Fibroblast of mammary gland (primary cell): ENCODE data around the gene BRINP2.

Experiments used
- DNase-seq: peaks from one replicate; pipeline ENCODE4 v3.0.0-alpha.2; 2010; ENCODE audit warnings: low read depth
- H3K4me3 ChIP-seq: 2 replicates; pipeline ENCODE4 v1.5.1; 2011; ENCODE audit warnings: low read depth, mild to moderate bottlenecking, low read length, moderate library complexity; ENCODE audit not compliant: control insufficient read depth
- TF ChIP-seq, protein P1 (sequence below): conservative IDR thresholded peaks from 2 replicates; pipeline ENCODE4 v1.5.1; 2011; ENCODE audit warnings: low read depth, low read length, inconsistent platforms; ENCODE audit not compliant: control insufficient read depth, insufficient read depth

Gene BRINP2

DNA sequence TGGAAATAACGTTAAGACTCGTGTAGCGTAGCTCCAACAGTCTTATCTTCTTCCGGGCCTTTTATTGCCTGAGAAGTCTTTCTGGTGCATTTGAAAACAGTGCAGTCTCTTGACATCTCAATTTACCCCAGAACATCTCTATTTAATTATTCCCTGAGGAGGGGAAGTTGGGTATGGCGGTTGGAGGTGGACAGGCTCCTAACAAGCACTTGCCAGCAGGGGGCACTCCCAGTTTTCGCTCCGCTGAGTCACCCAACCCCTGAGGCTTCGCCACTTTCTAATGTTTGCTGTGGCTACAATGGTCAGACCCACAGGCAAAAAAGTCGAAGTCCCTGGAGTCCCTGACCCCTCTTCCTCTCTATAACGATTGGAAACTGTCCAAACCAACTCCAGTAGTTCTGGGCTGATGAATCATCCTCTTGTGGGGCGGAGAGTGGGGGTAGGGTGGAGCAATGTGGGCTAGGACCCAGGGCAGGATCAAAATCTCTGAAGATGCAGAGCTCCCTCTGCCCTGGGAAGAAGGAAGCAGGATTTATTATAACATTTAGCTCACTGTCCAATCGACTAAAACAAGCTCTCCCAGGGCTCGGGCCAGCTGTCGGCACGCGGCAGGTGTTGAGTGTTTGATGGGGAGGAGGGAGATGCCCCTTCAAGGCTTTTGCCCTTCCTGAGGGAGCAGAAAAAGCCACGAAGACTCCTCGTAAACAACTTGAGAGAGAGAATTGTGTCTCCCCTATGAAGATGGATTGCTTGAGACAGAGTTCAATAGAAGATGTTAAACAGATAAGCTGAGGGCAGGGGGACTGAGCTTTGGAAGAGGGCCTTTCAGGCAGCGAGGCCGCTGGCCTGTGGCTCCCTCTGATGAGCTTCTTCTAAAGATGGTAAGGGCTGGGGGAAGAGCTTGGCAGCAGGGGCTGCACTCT lies 85.7 kb downstream of the BRINP2 start:
- TF ChIP-seq, protein P1, sequence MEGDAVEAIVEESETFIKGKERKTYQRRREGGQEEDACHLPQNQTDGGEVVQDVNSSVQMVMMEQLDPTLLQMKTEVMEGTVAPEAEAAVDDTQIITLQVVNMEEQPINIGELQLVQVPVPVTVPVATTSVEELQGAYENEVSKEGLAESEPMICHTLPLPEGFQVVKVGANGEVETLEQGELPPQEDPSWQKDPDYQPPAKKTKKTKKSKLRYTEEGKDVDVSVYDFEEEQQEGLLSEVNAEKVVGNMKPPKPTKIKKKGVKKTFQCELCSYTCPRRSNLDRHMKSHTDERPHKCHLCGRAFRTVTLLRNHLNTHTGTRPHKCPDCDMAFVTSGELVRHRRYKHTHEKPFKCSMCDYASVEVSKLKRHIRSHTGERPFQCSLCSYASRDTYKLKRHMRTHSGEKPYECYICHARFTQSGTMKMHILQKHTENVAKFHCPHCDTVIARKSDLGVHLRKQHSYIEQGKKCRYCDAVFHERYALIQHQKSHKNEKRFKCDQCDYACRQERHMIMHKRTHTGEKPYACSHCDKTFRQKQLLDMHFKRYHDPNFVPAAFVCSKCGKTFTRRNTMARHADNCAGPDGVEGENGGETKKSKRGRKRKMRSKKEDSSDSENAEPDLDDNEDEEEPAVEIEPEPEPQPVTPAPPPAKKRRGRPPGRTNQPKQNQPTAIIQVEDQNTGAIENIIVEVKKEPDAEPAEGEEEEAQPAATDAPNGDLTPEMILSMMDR: peak; percentile 73
- DNase-seq: peak; percentile 99
- no peak overlapping the region for H3K4me3 ChIP-seq

DNA sequence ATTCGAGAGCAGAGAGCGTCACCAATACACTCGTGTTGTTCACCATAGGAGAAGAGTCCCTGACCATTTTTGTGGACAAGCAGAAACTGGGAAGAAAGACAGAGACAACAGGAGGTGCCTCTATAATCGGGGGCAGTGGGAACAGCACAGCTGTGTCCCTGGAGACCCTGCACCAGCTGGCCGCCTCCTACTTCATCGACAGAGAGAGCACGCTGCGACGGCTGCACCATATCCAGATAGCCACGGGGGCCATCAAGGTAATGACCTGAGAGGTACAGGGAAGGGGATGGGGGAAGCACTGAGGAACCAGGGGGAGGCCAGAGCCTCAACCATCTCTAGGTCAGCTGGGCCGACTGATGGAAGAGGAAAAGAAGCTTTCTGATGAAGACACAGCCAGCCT lies 86.4 kb downstream of the BRINP2 start:
- H3K4me3 ChIP-seq: no peak overlapping the region
- TF ChIP-seq, protein P1: no peak
- DNase-seq: no peak

DNA sequence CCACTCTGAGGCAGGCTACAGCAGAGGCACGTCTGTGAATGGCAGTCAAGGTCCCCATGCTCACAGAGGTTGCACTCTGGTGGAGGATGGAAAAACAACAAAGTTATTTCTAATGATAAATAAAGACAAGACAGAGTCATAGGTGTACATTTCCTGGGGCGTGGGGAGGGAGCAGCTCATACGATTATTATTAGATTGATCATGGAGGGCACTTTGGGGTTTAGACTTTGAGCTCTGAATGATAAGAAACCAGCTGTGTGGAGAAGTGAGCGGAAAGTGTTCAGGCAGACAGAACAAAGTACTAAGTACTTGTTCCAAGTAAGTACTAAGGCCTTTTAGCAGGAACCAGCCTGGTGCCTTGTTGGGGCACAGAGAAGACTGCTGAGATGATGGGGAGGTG lies 86.8 kb downstream of the BRINP2 start:
- TF ChIP-seq, protein P1: no peak
- H3K4me3 ChIP-seq: no peak overlapping the region
- no peak for DNase-seq

DNA sequence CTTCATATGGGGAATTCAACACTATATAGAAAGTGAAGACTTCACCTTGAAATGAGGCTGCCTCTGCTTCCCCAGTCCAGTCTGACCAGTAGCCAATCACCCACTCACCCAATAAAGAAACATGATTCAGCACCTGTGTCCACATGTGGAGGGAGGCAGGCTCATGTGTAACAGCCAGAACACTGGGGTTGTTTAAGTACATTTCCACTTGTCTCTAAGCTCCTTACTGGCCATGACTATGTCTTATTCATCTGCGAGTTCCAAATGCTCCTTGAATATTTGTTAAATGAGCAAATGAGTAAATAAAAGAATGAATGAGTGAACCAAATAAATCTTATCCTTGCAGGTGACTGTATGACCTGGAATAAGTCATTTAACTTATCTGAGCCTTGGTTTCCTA lies 100.1 kb downstream of the BRINP2 start:
- H3K4me3 ChIP-seq: no peak overlapping the region
- TF ChIP-seq, protein P1: no peak
- DNase-seq: peak; percentile 46

DNA sequence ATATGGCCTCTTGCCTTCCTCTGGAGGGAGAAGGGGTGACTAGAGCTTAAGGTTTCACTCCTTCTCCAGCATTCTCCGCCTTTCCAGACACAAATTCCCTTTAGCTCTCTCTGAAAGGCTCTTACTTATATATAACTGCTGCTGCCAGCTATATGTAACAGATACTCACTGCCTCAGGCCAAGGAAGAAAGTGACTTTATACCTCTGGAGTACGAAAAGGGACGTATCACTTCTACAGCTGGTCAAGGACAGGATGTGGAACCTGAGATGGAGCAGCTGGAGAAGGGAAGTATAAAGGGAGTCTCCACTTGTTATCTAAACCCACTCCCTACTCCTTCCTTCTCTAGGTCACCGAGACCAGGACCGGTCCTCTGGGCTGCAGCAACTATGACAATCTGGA lies 102.4 kb downstream of the BRINP2 start:
- no peak overlapping the region for H3K4me3 ChIP-seq
- TF ChIP-seq, protein P1: no peak
- no peak for DNase-seq

DNA sequence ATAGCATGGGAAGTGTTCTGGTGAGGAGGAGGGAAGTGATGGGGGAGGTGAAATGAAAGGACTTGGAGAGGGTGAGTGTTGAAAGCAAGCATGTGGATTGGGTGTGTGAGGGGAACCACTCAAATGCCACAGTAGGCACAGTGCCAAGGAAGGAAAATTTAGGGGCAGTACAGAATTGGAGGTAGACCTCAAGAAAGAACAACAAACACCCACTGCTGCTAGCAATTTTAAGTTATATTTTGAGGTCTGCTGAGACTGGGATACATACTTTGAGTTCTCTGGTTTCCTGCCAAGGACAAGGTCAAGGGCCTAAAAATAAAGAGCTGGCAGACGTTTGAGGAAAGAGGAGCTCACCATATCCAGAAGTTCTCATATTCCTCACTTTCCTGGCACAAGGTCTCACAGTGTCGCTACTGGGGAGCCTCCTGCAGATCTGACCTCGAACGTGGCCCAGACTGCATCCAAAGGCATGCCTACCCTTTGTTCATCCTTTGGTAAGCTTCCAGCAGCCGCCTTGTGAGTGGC lies 104.0 kb downstream of the BRINP2 start:
- TF ChIP-seq, protein P1: no peak
- peak; percentile 88 for DNase-seq
- H3K4me3 ChIP-seq: no peak overlapping the region

DNA sequence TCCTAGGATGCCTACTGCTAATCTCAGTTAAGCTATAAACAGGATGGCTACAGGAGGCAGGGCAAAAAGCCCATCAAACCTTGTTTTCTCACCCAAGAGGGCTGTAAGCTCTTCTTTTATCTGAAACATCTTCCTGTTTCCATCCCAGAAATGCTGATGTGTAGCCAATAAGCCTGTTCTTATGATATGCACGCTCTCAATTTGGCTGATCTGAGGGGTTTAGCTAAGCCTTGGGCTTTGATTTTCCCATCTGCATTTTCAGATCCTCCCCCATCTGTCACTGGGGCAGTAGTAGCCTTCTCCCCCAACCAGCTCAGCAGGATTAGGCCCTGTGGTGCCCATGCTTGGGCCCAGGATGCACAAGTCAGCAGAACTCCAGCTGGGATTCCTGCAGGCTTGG lies 105.0 kb downstream of the BRINP2 start:
- H3K4me3 ChIP-seq: no peak overlapping the region
- TF ChIP-seq, protein P1: no peak
- no peak for DNase-seq
